ENCODE measurements around the gene SLC6A8. TPM values are rescaled to one million over a fixed set of nuclear protein-coding genes. Genes with fewer than 3 reads are reported as not detected.
"Not testable (repeated sequence)": the region's sequence is repeated elsewhere in the genome, so short reads cannot be mapped to it uniquely, and the experiment has no call there.

SLC6A8 gene
- total and polyA plus RNA-seq, 7 experiments from 2014 or later: 0.10 to 2.6 (median 0.74) TPM; not detected in 1

GRCh38 chrX:153728951-153729631, 41.4 kb downstream of the SLC6A8 start:
- Histone ChIP-seq H3K9me3 (ENCODE audit: control insufficient read depth in 2 of 3, low read length in 3 of 3) (no peaks in the 10 kb centered on the region), H3K4me3 (ENCODE audit: low read length) (no peak overlapping the region), H3K27me3 (ENCODE audit: control insufficient read depth in 2 of 2, insufficient read depth in 2 of 2, low read length in 2 of 2) (no peaks in the 10 kb centered on the region), H3K27ac (ENCODE audit: low read depth, low read length) (no peak overlapping the region), H3K36me3 (ENCODE audit: control insufficient read depth in 2 of 3, insufficient read depth in 3 of 3, low read length in 3 of 3) (peaks cover 0 to 4% (median 0%) of the 10 kb centered on the region in 3 experiments), H3K4me1 (ENCODE audit: control insufficient read depth in 2 of 2, insufficient read depth in 2 of 2, low read length in 2 of 2) (peaks cover 3 to 18% of the 10 kb centered on the region in 2 donors)
- Mint-ChIP-seq H3K4me1 (peaks cover 0 to 30% (median 20%) of the 10 kb centered on the region in 7 donors), H3K36me3 (peaks cover 5 to 21% (median 16%) of the 10 kb centered on the region in 5 donors), H3K9me3 (peaks cover 0 to 11% (median 0%) of the 10 kb centered on the region in 11 donors), H3K27me3 (no peaks in the 10 kb centered on the region), H3K27ac (peak overlapping the region in 1 of 9 donors; percentile 10), H3K4me3 (no peak overlapping the region)
- POLR2A ChIA-PET: no interaction called here
- intact Hi-C loops (cut with micrococcal nuclease): no loop called here
- CTCF ChIA-PET: no interaction called here
- ATAC-seq: no peak
- DNase-seq: no peak

GRCh38 chrX:153730115-153730514, 42.4 kb downstream of the SLC6A8 start:
- ATAC-seq; H3K27me3 Mint-ChIP-seq; H3K27ac ChIP-seq (ENCODE audit: low read depth, low read length); CTCF ChIA-PET; H3K27me3 ChIP-seq (ENCODE audit: control insufficient read depth in 2 of 2, insufficient read depth in 2 of 2, low read length in 2 of 2); H3K4me3 Mint-ChIP-seq; intact Hi-C loops (cut with micrococcal nuclease); POLR2A ChIA-PET; H3K27ac Mint-ChIP-seq; H3K4me3 ChIP-seq (ENCODE audit: low read length); DNase-seq; H3K36me3 ChIP-seq (ENCODE audit: control insufficient read depth in 2 of 3, insufficient read depth in 3 of 3, low read length in 3 of 3); H3K9me3 ChIP-seq (ENCODE audit: control insufficient read depth in 2 of 3, low read length in 3 of 3): not testable (repeated sequence)
- peaks cover 3 to 18% of the 10 kb centered on the region in 2 donors for H3K4me1 ChIP-seq (ENCODE audit: control insufficient read depth in 2 of 2, insufficient read depth in 2 of 2, low read length in 2 of 2)
- Mint-ChIP-seq H3K36me3 (peaks cover 8 to 27% (median 18%) of the 10 kb centered on the region in 5 donors), H3K4me1 (peaks cover 0 to 33% (median 21%) of the 10 kb centered on the region in 7 donors), H3K9me3 (peaks cover 0 to 11% (median 0%) of the 10 kb centered on the region in 11 donors)

GRCh38 chrX:153731117-153731844, 43.6 kb downstream of the SLC6A8 start:
- no peak overlapping the region for H3K4me3 Mint-ChIP-seq
- DNase-seq (no peak), ATAC-seq (no peak)
- POLR2A ChIA-PET: no interaction called here
- intact Hi-C loops (cut with micrococcal nuclease): no loop called here
- H3K27ac Mint-ChIP-seq: peak overlapping the region in 2 of 9 donors; percentile 53 to 54
- peaks cover 8 to 33% (median 18%) of the 10 kb centered on the region in 5 donors for H3K36me3 Mint-ChIP-seq
- H3K9me3 Mint-ChIP-seq: peaks cover 0 to 11% (median 0%) of the 10 kb centered on the region in 11 donors
- H3K27me3 ChIP-seq (ENCODE audit: control insufficient read depth in 2 of 2, insufficient read depth in 2 of 2, low read length in 2 of 2): no peaks in the 10 kb centered on the region
- H3K4me1 Mint-ChIP-seq: peaks cover 0 to 36% (median 19%) of the 10 kb centered on the region in 7 donors
- H3K9me3 ChIP-seq (ENCODE audit: control insufficient read depth in 2 of 3, low read length in 3 of 3): no peaks in the 10 kb centered on the region
- H3K27ac ChIP-seq (ENCODE audit: low read depth, low read length): no peak overlapping the region
- peaks cover 0 to 4% (median 0%) of the 10 kb centered on the region in 3 experiments for H3K36me3 ChIP-seq (ENCODE audit: control insufficient read depth in 2 of 3, insufficient read depth in 3 of 3, low read length in 3 of 3)
- CTCF ChIA-PET: no interaction called here
- H3K4me1 ChIP-seq (ENCODE audit: control insufficient read depth in 2 of 2, insufficient read depth in 2 of 2, low read length in 2 of 2): peaks cover 3 to 15% of the 10 kb centered on the region in 2 donors
- H3K4me3 ChIP-seq (ENCODE audit: low read length): no peak overlapping the region
- H3K27me3 Mint-ChIP-seq: no peaks in the 10 kb centered on the region

GRCh38 chrX:153731845-153732215, 44.1 kb downstream of the SLC6A8 start:
- Histone ChIP-seq H3K27ac (ENCODE audit: low read depth, low read length) (no peak overlapping the region), H3K9me3 (ENCODE audit: control insufficient read depth in 2 of 3, low read length in 3 of 3) (no peaks in the 10 kb centered on the region), H3K36me3 (ENCODE audit: control insufficient read depth in 2 of 3, insufficient read depth in 3 of 3, low read length in 3 of 3) (peaks cover 0 to 8% (median 0%) of the 10 kb centered on the region in 3 experiments), H3K4me3 (ENCODE audit: low read length) (no peak overlapping the region), H3K4me1 (ENCODE audit: control insufficient read depth in 2 of 2, insufficient read depth in 2 of 2, low read length in 2 of 2) (peaks cover 3 to 9% of the 10 kb centered on the region in 2 donors), H3K27me3 (ENCODE audit: control insufficient read depth in 2 of 2, insufficient read depth in 2 of 2, low read length in 2 of 2) (no peaks in the 10 kb centered on the region)
- ChIA-PET POLR2A (no interaction called here), CTCF (no interaction called here)
- H3K4me3 Mint-ChIP-seq: no peak overlapping the region
- peak overlapping the region in 1 of 9 donors; percentile 54 for H3K27ac Mint-ChIP-seq
- H3K9me3 Mint-ChIP-seq: peaks cover 0 to 11% (median 0%) of the 10 kb centered on the region in 11 donors
- no peaks in the 10 kb centered on the region for H3K27me3 Mint-ChIP-seq
- H3K36me3 Mint-ChIP-seq: peaks cover 8 to 33% (median 18%) of the 10 kb centered on the region in 5 donors
- DNase-seq (no peak), ATAC-seq (no peak)
- intact Hi-C loops (cut with micrococcal nuclease): no loop called here
- H3K4me1 Mint-ChIP-seq: peaks cover 0 to 34% (median 17%) of the 10 kb centered on the region in 7 donors

GRCh38 chrX:153732401-153732800, 44.7 kb downstream of the SLC6A8 start:
- Histone ChIP-seq H3K27me3 (ENCODE audit: control insufficient read depth in 2 of 2, insufficient read depth in 2 of 2, low read length in 2 of 2) (no peaks in the 10 kb centered on the region), H3K36me3 (ENCODE audit: control insufficient read depth in 2 of 3, insufficient read depth in 3 of 3, low read length in 3 of 3) (peaks cover 0 to 12% (median 0%) of the 10 kb centered on the region in 3 experiments), H3K4me3 (ENCODE audit: low read length) (no peak overlapping the region), H3K9me3 (ENCODE audit: control insufficient read depth in 2 of 3, low read length in 3 of 3) (no peaks in the 10 kb centered on the region), H3K4me1 (ENCODE audit: control insufficient read depth in 2 of 2, insufficient read depth in 2 of 2, low read length in 2 of 2) (peaks cover 0 to 5% of the 10 kb centered on the region in 2 donors), H3K27ac (ENCODE audit: low read depth, low read length) (no peak overlapping the region)
- peak overlapping the region in 1 of 9 donors; percentile 62 for H3K27ac Mint-ChIP-seq
- H3K9me3 Mint-ChIP-seq: peaks cover 0 to 11% (median 0%) of the 10 kb centered on the region in 11 donors
- intact Hi-C loops (cut with micrococcal nuclease): no loop called here
- H3K4me1 Mint-ChIP-seq: peaks cover 0 to 29% (median 12%) of the 10 kb centered on the region in 7 donors
- no peaks in the 10 kb centered on the region for H3K27me3 Mint-ChIP-seq
- ATAC-seq: peak; percentile 80
- ChIA-PET POLR2A (no interaction called here), CTCF (no interaction called here)
- no peak overlapping the region for H3K4me3 Mint-ChIP-seq
- peaks cover 8 to 33% (median 18%) of the 10 kb centered on the region in 5 donors for H3K36me3 Mint-ChIP-seq
- no peak for DNase-seq

GRCh38 chrX:153733651-153734240, 46.0 kb downstream of the SLC6A8 start:
- Mint-ChIP-seq H3K27me3 (no peaks in the 10 kb centered on the region), H3K4me1 (peaks cover 0 to 25% (median 6%) of the 10 kb centered on the region in 7 donors), H3K36me3 (peaks cover 8 to 33% (median 18%) of the 10 kb centered on the region in 5 donors), H3K27ac (peak overlapping the region in 1 of 9 donors; percentile 33), H3K4me3 (no peak overlapping the region), H3K9me3 (peaks cover 0 to 11% (median 0%) of the 10 kb centered on the region in 11 donors)
- intact Hi-C loops (cut with micrococcal nuclease): no loop called here
- H3K27me3 ChIP-seq (ENCODE audit: control insufficient read depth in 2 of 2, insufficient read depth in 2 of 2, low read length in 2 of 2): no peaks in the 10 kb centered on the region
- DNase-seq: no peak
- ChIA-PET POLR2A (no interaction called here), CTCF (no interaction called here)
- H3K9me3 ChIP-seq (ENCODE audit: control insufficient read depth in 2 of 3, low read length in 3 of 3): no peaks in the 10 kb centered on the region
- H3K36me3 ChIP-seq (ENCODE audit: control insufficient read depth in 2 of 3, insufficient read depth in 3 of 3, low read length in 3 of 3): peaks cover 0 to 12% (median 0%) of the 10 kb centered on the region in 3 experiments
- H3K4me1 ChIP-seq (ENCODE audit: control insufficient read depth in 2 of 2, insufficient read depth in 2 of 2, low read length in 2 of 2): no peaks in the 10 kb centered on the region
- H3K27ac ChIP-seq (ENCODE audit: low read depth, low read length): no peak overlapping the region
- no peak for ATAC-seq
- no peak overlapping the region for H3K4me3 ChIP-seq (ENCODE audit: low read length)
